IPS DF 4.7 (cell line): ENCODE measurements around the gene CLTB.

Source experiments
- DNase-seq: peaks from one replicate; pipeline ENCODE4 v3.0.0-alpha.2; 2013; ENCODE audit warnings: low spot score; ENCODE audit errors: extremely low read depth

CLTB gene

GRCh38 chr5:176353533-176353932 lies 62.8 kb downstream of the CLTB start:
- no peak for DNase-seq

GRCh38 chr5:176352116-176352878 lies 64.0 kb downstream of the CLTB start:
- DNase-seq = no peak

GRCh38 chr5:176350416-176350815 lies 65.9 kb downstream of the CLTB start:
- DNase-seq = no peak

GRCh38 chr5:176342766-176343458 lies 73.4 kb downstream of the CLTB start:
- DNase-seq = no peak
